Right hindlimb (tissue), 1 donor: ENCODE measurements around the gene QPRT.
"Not testable (repeated sequence)": the region's sequence is repeated elsewhere in the genome, so short reads cannot be mapped to it uniquely, and the experiment has no call there.

Experiments used
- DNase-seq: peaks from one replicate; pipeline ENCODE4 v3.0.0-alpha.2; 2018

Gene QPRT

DNA sequence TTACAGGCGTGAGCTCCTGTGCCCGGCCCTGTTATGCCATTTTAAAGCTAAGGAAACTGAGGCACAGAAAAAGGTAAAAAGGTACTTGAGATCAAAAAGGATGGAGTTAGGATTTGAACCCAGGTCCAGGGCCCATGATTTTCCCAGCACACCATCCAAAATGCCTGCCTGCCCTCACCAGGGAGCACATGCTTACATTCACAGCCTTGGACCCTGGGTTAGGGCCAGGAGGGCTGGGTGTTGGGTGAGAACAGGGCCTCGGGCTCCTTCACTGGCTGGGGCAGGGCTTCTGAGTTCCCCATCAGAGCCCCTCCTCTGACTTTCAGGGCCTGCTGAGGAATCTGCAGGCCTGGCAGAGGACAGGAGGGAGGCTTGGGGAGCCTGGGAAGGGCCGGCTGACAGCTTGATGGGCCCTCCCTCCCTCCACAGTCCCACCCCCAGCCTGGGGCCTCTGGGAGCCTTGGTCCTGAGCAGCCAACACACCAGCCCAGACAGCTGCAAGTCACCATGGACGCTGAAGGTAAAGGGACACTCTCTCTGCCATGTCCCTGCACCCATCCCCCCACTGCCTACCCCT is at the start of gene QPRT:
Gene QPRT, plus strand, starts transcription at position 490 of the 577 bp plus-strand sequence. Its CDS starts 18 bp downstream, at position 508.
- peak; percentile 90 for DNase-seq

GRCh38 chr16:29629318-29629717 is 49.7 kb upstream of the QPRT start:
- not testable (repeated sequence) for DNase-seq

DNA sequence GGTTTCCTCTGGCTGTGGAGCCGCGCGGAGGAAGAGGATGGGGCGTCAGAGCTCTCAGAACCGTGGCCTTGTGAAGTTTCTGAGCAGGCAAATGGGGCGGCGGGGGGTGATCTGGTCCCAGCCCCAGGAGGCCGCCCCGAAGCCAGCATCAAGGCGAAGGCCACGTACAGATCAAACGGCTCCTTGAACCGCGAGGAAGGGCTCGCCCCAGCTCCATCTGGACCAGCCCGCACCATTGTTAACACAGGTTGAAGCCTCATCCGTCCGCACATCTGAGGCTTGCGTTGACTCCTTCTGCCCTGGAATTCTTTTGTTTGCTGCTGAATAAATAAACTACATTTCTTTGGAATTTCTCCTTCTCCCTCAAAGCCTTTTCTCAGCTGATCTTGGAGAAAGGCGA is 47.3 kb upstream of the QPRT start:
- DNase-seq: not testable (repeated sequence)

- DNase-seq: not testable (repeated sequence)
Measured at GRCh38 chr16:29635902-29636301, 43.1 kb upstream of the QPRT start.

DNA sequence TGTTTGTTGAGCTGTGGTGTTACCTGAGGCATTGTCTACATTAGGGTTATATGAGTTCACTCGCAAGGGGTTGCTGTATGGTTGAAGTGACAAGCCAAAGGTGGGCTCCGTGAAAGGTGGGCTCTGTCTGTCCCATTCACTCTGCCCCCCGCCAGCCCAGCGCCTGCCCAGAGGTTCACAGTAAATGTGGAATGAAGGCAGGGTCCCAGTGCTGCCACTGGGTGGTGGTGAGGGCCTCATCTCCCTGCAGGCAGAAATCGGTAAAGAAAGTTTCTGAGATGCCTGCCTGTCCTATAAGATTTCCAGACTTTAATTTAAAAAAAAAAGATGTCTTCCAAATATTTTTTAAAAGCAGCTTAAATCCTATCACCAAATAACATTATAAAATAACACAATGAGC is 42.6 kb upstream of the QPRT start:
- DNase-seq: not testable (repeated sequence)

- DNase-seq: not testable (repeated sequence)
Measured at GRCh38 chr16:29638751-29639150, 40.2 kb upstream of the QPRT start.

DNA sequence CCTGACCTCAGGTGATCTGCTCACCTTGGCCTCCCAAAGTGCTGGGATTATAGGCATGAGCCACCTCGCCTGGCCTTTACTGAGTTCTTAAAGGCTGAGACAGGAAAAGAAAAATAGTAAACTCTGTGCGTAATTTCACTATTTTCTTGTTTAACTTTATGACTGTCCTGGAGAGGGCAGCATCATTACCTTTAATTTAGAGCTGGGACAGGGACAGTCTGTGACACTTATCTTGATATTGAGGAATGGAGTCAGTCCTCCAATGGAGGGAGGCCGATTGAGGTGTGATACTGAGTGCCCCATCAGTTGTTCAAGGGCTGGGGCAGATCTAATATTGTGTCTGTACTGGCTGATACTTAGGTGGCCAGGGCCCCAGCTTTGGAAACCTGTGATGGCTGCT is 37.4 kb upstream of the QPRT start:
- no peak for DNase-seq

DNA sequence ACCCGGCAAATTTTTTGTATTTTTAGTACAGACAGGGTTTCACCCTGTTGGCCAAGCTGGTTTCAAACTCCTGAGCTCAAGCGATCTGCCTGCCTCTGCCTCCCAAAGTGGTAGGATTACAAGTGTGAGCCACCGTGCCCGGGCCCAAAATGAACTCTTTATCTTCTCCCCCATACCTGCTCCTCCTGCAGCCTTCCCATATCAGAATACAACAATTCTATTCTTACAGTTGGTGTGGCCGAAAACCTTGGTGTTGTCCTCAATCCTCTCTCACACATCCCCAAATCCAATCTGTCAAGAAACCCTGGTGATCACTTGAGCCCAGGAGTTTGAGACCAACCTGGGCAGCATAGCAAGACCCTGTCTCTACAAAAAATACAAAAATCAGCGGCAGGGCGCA is 35.4 kb upstream of the QPRT start:
- no peak for DNase-seq

GRCh38 chr16:29644338-29644857 is 34.6 kb upstream of the QPRT start:
- no peak for DNase-seq

- DNase-seq: no peak
Measured at GRCh38 chr16:29644973-29645693, 33.8 kb upstream of the QPRT start.

- DNase-seq: no peak
Measured at GRCh38 chr16:29645694-29646187, 33.2 kb upstream of the QPRT start.

- DNase-seq: no peak
Measured at GRCh38 chr16:29646947-29647346, 32.0 kb upstream of the QPRT start.

DNA sequence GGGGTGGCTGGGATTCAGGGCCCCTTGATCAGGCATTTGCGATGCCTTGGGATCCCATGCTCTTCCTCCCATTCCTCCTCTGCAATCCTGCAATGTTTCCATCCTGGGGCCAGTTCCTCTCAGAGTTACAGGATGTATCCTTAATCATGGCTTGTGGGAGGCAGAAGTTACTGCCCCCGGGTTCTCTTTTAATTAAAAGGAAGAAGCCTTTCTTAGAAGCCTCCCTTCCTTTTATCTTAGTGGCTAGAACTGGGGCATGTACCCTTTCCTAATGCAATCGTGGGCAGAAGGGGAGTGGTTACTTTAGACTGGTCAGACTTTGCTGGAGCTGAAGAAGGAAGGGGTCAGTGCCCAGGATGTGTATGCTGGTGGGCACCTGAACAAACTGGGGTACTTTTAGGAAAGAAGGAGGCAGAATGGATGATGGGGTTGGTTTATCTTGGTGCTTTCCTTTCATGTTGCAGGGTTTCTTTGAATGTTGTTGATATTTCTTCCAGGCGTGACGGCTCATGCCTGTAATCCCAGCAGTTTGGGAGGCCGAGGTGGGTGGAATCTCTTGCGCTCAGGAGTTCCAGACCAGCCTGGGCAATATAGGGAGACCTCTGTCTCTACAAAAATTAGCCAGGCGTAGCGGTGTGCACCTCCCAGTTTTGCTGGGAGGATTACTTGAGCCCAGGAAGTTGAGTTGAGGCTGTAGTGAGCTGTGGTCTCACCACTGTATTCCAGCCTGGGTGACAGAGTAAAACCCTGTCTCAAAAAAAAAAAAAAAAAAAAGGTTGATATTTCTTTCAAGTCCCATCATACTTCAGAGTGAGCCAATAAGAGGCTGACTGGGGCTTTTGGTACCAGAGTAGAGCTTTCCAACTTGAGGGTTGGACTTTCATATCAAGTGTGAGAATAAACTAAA is 29.1 kb upstream of the QPRT start:
- no peak for DNase-seq

GRCh38 chr16:29650771-29651170 is 28.2 kb upstream of the QPRT start:
- DNase-seq: no peak

DNA sequence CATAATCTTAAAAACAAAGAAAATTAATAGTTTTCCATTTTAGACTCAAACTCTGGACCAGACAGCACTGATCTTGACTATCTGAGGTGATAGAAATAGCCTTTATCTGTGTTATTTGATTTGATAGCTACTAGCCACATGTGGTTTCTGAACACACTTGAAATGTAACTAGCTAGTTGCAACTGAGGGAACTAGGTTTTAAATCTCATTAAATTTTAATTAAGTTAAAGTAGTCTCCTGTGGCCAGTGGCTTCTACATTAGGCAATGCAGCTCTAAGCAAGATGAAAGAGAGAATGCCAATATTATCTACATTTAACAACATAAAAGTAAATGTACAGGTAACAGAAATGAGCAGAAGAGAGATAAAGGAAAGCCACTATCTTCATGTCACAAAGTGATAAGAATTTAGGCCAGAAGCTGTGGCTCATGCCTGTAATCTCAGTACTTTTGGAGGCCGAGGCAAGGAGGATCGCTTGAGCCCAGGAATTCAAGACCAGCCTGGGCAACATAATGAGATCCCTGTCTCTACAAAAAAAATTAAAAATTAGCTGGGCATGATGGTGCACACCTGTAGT is 27.1 kb upstream of the QPRT start:
- no peak for DNase-seq

DNA sequence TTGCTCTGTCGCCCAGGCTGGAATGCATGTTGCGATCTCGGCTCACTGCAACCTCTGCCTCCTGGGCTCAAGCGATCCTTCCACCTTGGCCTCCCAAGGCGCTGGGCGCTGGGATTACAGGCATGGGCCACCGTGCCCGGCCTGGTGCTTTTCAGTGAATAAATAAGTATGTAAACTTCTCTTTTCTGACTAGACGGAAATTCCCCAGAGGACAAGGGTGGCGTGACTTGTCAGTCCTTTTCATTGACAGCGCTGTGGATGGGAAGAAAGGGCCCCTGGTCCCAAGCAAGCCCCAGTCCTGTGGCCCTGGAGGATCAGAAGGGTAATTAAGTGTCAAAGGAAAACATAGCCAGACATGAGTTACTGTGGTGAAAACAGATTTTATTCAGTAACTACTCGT is 25.5 kb upstream of the QPRT start:
- no peak for DNase-seq

- not testable (repeated sequence) for DNase-seq
Measured at GRCh38 chr16:29653890-29654289, 25.1 kb upstream of the QPRT start.

GRCh38 chr16:29656688-29657523 is 22.1 kb upstream of the QPRT start:
- no peak for DNase-seq

GRCh38 chr16:29658705-29659104 is 20.3 kb upstream of the QPRT start:
- DNase-seq: no peak

GRCh38 chr16:29662000-29662728 is 16.8 kb upstream of the QPRT start:
- DNase-seq: no peak

DNA sequence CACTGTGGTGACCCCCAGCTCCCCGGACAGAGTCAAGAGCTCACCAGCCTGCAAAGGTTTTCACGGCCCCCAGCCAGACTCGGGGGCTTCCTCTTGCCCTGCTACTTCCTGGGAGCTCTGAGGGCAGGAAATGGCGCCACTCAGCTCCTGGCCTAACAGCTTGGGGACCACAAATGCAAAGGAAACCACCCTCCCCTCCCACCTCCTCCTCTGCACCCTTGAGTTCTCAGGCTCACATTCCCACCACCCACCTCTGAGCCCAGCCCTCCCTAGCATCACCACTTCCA is 16.3 kb upstream of the QPRT start:
- DNase-seq: no peak
